IPS DF 4.7 (cell line): ENCODE measurements around the gene AK2.
"Not testable (repeated sequence)": the region's sequence is repeated elsewhere in the genome, so short reads cannot be mapped to it uniquely, and the experiment has no call there.

Experiments used
- DNase-seq: peaks from one replicate; pipeline ENCODE4 v3.0.0-alpha.2; 2013; ENCODE audit warnings: low spot score; ENCODE audit errors: extremely low read depth

The AK2 gene

DNA sequence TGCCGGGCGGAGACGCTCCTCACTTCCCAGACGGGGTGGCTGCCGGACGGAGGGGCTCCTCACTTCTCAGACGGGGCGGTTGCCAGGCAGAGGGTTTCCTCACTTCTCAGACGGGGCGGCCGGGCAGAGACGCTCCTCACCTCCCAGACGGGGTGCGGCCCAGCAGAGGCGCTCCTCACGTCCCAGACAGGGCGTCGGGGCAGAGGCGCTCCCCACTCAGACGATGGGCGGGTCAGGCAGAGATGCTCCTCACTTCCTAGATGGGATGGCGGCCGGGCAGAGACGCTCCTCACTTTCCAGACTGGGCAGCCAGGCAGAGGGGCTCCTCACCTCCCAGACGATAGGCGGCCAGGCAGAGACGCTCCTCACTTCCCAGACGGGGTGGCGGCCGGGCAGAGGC is 61.6 kb downstream of the AK2 start:
- DNase-seq = not testable (repeated sequence)

DNA sequence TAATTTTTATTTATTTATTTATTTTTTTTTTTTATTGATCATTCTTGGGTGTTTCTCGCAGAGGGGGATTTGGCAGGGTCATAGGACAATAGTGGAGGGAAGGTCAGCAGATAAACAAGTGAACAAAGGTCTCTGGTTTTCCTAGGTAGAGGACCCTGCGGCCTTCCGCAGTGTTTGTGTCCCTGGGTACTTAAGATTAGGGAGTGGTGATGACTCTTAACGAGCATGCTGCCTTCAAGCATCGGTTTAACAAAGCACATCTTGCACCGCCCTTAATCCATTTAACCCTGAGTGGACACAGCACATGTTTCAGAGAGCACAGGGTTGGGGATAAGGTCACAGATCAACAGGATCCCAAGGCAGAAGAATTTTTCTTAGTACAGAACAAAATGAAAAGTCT is 63.2 kb downstream of the AK2 start:
- not testable (repeated sequence) for DNase-seq

DNA sequence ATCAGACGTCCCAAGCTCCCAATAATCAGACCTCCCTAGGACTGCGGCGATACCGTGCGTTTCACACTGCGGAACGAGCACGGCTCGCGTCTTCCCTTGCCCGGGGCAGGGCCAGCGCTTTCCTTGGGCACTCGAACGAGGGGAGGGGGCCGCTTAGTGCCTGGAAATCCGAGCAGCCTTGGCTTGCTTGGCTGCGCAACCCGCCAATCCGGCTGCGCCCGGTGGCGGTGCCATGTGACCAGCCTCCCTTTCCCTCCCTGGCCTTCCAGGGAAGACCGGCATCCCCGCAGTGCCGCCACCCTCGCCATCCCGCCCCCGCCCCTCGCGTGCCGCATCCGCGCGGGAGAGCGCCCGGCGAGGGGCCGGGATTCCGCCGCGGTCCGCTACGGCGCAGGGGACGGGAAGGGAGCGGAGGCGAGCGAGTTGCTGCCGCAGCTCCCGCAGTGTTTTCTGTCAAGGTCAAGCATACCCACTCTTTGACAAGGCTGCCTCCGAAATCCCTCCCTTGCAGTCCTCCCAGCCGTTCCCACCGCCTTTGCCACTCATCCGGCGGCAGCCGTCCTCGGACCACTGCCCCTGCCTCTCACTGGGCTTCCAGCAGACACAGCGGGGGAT is 63.8 kb downstream of the AK2 start:
- DNase-seq = no peak

GRCh38 chr1:32971576-32971975 is 65.1 kb downstream of the AK2 start:
- no peak for DNase-seq

DNA sequence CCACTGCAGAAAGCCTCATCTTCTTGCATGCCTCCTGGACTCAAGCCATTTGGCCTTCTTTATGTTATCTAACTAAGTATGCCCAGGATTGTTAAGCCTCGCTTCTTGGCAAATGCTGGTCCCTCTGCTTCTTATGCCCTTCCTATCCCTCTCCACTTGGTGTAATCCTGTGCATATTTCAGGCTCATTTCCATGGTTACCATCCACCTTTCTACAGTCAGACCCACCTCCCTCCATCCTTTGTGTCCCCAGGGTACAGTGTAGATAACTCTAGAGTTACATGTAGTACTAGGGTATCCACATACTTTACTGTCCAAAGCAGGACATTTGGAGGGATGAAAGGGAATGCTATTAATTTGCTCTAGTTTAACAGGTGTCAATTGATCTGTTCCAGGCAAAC is 65.5 kb downstream of the AK2 start:
- DNase-seq = no peak

GRCh38 chr1:32969566-32969965 is 67.1 kb downstream of the AK2 start:
- no peak for DNase-seq

GRCh38 chr1:32967888-32968568 is 68.7 kb downstream of the AK2 start:
- no peak for DNase-seq

- DNase-seq = no peak
Measured at GRCh38 chr1:32966900-32967299, 69.8 kb downstream of the AK2 start.

- no peak for DNase-seq
Measured at GRCh38 chr1:32965251-32965747, 71.4 kb downstream of the AK2 start.

DNA sequence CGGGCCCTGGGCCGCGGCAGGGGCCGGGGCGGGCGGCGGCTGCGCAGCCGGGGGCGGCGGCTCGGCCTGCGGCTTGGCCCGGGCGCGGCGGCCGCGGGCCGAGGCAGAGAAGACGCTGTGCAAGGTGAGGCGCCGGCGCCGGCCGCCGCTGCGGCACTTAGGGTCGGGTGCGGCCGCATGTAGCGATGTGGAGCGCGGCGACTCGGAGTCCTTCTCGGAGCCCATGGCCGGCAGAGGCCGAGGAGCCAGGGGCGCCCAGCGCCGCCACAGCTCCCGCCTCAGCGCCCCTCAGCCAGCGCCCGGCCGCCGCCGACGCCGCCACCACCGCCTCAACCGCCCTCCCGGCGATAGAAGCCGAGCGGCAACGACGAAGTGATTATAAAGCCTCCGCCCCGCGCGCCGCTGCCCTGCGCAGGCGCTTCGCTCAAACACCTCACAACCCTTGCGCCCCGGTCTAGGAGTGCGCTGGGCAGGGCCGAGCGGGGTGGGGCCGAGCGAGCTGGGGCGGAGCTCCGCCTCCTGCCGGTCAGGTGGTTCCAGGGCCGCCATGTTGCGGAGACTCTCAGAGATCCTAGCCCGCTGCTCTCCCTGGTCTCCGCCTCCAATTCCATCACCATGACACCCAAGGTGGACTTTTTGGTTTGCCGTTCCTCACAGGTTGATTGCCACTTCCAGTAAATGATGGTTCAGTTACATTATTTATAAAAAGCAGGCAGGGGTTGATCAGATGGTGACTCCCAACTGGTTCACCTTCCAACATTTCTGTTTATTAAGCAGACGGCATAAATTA is 72.0 kb downstream of the AK2 start, which contains the start of gene RNF19B:
Gene RNF19B (minus strand): TSS at position 349 of the 790 bp plus-strand sequence. CDS start 124 bp downstream, at position 225.
- no peak for DNase-seq

DNA sequence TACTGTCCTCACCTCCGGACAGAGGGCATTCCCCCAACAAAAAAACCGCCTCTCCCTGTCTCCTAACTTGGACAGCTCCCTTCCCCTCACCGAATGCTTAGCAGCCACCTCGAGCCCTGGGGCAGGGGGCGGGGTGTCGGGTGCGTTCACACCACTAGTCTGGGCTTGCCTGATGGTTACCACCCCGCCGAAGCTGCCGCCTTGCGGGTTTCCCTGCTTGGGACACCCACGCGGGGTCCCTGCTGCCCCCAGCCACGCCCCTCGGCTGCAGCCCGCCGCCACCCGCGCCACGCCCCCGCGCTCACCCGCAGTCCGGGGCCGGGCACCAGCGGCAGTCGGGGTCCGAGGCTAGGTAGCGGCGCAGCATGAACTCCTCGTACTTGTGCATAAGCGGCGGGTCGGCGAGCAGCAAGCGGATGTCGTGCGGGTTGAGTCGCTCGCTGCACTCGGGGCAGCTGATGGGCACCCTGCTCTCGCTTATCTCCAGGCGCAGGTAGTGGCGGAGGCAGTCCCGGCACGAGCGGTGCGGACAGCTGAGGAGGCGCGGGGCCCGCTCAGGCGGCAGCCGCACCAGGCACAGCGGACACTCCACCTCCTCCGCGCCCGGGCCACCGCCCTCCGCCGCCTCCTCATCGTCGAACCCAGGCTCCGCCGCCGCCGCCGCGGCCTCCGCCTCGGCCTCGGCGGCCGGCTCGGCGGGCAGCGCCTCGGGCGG is 72.8 kb downstream of the AK2 start:
- DNase-seq = no peak

- DNase-seq = no peak
Measured at GRCh38 chr1:32962248-32962896, 74.3 kb downstream of the AK2 start.

DNA sequence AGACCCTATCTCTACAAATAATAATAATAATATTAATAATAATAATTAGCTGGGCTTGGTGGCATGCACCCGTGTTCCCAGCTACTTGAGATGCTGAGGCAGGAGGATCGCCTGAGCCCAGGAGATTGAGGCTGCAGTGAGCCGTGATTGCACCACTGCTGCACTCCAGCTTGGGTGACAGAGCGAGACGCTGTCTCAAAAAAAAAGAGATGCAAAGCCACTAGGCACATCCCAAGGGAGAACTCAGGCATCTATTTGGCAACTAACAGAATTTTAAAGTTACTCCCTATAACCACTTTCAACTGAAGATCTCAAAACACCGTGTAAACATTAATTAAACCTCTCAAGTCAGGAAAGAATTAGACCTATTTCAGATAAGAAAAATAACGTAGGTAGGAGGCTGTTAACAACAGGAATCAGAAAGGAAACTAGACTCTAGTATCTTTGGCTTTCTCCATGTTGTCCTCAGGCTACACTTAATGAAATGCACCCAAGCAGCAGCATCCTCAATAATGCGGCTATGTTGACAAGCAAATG is 75.8 kb downstream of the AK2 start:
- DNase-seq = no peak

DNA sequence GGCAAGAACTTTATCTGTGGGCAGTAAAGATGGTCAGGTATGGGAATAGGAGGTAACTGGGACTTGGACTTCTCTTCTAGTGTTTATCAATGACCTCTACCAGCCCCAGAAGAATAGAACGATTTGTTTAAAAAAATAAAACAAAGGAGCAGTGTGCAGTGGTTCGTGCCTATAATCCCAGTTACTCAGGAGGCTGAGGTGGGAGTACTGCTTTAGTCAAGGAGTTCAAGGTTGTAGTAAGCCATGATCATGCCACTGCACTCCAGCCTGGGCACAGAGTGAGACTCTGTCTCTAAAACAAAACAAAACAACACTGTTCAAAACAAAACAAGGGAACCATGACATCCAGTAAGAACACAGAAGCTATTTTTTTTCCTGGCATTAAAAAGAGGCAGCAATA is 76.3 kb downstream of the AK2 start:
- DNase-seq = no peak

GRCh38 chr1:32958827-32959226 is 77.9 kb downstream of the AK2 start:
- DNase-seq = no peak
